Neural progenitor cell (in vitro differentiated cells): ENCODE results near the gene ZFPL1. TPM values are rescaled to one million over a fixed set of nuclear protein-coding genes. Genes with fewer than 3 reads are reported as not detected.

Experiments
- DNase-seq: peaks from one replicate; pipeline ENCODE4 v3.0.0-alpha.2; 2016; ENCODE audit warnings: low spot score
- H2AFZ ChIP-seq: fragments of 200-600 bp; sonication (generic); replicated peaks from 2 replicates; pipeline ENCODE4 v1.6.1; 2016; ENCODE audit warnings: antibody characterized with exemption
- H3F3A ChIP-seq: fragments of 200-600 bp; sonication (generic); 2 replicates; pipeline ENCODE4 v1.6.1; 2016; ENCODE audit warnings: antibody characterized with exemption, low read depth
- H3K27ac ChIP-seq: fragments of 200-600 bp; sonication (generic); 2 replicates; pipeline ENCODE4 v1.5.1; 2016; ENCODE audit warnings: mild to moderate bottlenecking
- H3K27me3 ChIP-seq: fragments of 200-600 bp; sonication (generic); 2 replicates; pipeline ENCODE4 v1.6.1; 2016; ENCODE audit warnings: mild to moderate bottlenecking, moderate library complexity
- H3K36me3 ChIP-seq: fragments of 200-600 bp; sonication (generic); 2 replicates; pipeline ENCODE4 v1.5.1; 2016
- H3K4me1 ChIP-seq: fragments of 200-600 bp; sonication (generic); 2 replicates; pipeline ENCODE4 v1.6.1; 2016; ENCODE audit warnings: mixed run types
- H3K4me2 ChIP-seq: fragments of 200-600 bp; sonication (generic); 2 replicates; pipeline ENCODE4 v1.6.1; 2016
- H3K4me3 ChIP-seq: fragments of 200-600 bp; sonication (generic); 2 replicates; pipeline ENCODE4 v1.5.1; 2016
- H3K79me2 ChIP-seq: fragments of 200-600 bp; sonication (generic); 2 replicates; pipeline ENCODE4 v1.6.1; 2016; ENCODE audit warnings: low read depth
- H3K9ac ChIP-seq: fragments of 200-600 bp; sonication (generic); 2 replicates; pipeline ENCODE4 v1.6.1; 2016
- H3K9me3 ChIP-seq: fragments of 200-600 bp; sonication (generic); 2 replicates; pipeline ENCODE4 v1.5.1; 2016; ENCODE audit warnings: low read depth
- H4K20me1 ChIP-seq: fragments of 200-600 bp; sonication (generic); 2 replicates; pipeline ENCODE4 v1.6.1; 2016; ENCODE audit warnings: low read depth
- H3K27ac Mint-ChIP-seq: 3 replicates; pipeline ENCODE4 v1.8.0; 2021; ENCODE audit warnings: mixed read lengths
- H3K27me3 Mint-ChIP-seq: 2 replicates; pipeline ENCODE4 v1.8.0; 2022; ENCODE audit warnings: low read depth, mild to moderate bottlenecking, inconsistent platforms, moderate library complexity, mixed read lengths; ENCODE audit not compliant: insufficient read depth
- H3K36me3 Mint-ChIP-seq: 3 replicates; pipeline ENCODE4 v1.8.0; 2021; ENCODE audit warnings: mixed read lengths
- H3K4me1 Mint-ChIP-seq: 3 replicates; pipeline ENCODE4 v1.8.0; 2021; ENCODE audit warnings: mixed read lengths
- H3K4me3 Mint-ChIP-seq: 3 replicates; pipeline ENCODE4 v1.8.0; 2021; ENCODE audit warnings: mild to moderate bottlenecking, moderate library complexity, mixed read lengths
- H3K9me3 Mint-ChIP-seq: 3 replicates; pipeline ENCODE4 v1.8.0; 2020; ENCODE audit warnings: mixed read lengths
- CTCF ChIP-seq: fragments of 200-600 bp; sonication (generic); IDR thresholded peaks from 2 replicates; pipeline ENCODE4 v1.5.1; 2017; ENCODE audit warnings: antibody characterized with exemption, mild to moderate bottlenecking
- EZH2 ChIP-seq: fragments of 200-600 bp; sonication (generic); IDR thresholded peaks from 2 replicates; pipeline ENCODE4 v1.6.1; 2017; ENCODE audit warnings: antibody characterized with exemption, mild to moderate bottlenecking, moderate library complexity
- EZH2phosphoT487 ChIP-seq: fragments of 200-600 bp; sonication (generic); IDR thresholded peaks from 2 replicates; pipeline ENCODE4 v1.6.1; 2017; ENCODE audit warnings: antibody characterized with exemption
- total RNA-seq: library from RNA; depleted of rRNA; stranded (reverse); fragments of >200 nt; gene quantifications from 2 replicates; pipeline ENCODE4 v1.2.3, GENCODE V29; 2015; ENCODE audit warnings: low replicate concordance

The ZFPL1 gene
- total RNA-seq, 1 donor from 2014 or later: 12.6 TPM

GRCh38 chr11:65129649-65130441 is 45.8 kb downstream of the ZFPL1 start:
- no peak overlapping the region for H3K27ac Mint-ChIP-seq
- TF ChIP-seq EZH2phosphoT487: no peak
- TF ChIP-seq CTCF: no peak
- no peak for TF ChIP-seq EZH2
- H3K9me3 Mint-ChIP-seq: no peaks in the 10 kb centered on the region
- Histone ChIP-seq H3K27me3 (no peaks in the 10 kb centered on the region), H3K4me1 (peaks cover 3% of the 10 kb centered on the region), H3K79me2 (peaks cover 23% of the 10 kb centered on the region), H4K20me1 (peaks cover 11% of the 10 kb centered on the region), H3K4me3 (no peak overlapping the region), H3K4me2 (no peak overlapping the region), H3F3A (peaks cover 8% of the 10 kb centered on the region), H3K27ac (no peak overlapping the region), H3K36me3 (no peaks in the 10 kb centered on the region), H2AFZ (no peak overlapping the region), H3K9me3 (no peaks in the 10 kb centered on the region), H3K9ac (no peak overlapping the region)
- peaks cover 13% of the 10 kb centered on the region for H3K4me1 Mint-ChIP-seq
- DNase-seq: no peak
- H3K27me3 Mint-ChIP-seq: peaks cover 8% of the 10 kb centered on the region
- no peak overlapping the region for H3K4me3 Mint-ChIP-seq
- no peaks in the 10 kb centered on the region for H3K36me3 Mint-ChIP-seq

- Histone ChIP-seq H3K27me3 (no peaks in the 10 kb centered on the region), H3K4me2 (no peak overlapping the region), H3K4me1 (peaks cover 8% of the 10 kb centered on the region), H3K9me3 (no peaks in the 10 kb centered on the region), H2AFZ (no peak overlapping the region), H3F3A (peaks cover 14% of the 10 kb centered on the region), H3K4me3 (no peak overlapping the region), H3K79me2 (peaks cover 21% of the 10 kb centered on the region), H3K27ac (no peak overlapping the region), H3K36me3 (no peaks in the 10 kb centered on the region), H4K20me1 (peaks cover 11% of the 10 kb centered on the region), H3K9ac (no peak overlapping the region)
- Mint-ChIP-seq H3K9me3 (no peaks in the 10 kb centered on the region), H3K4me1 (peaks cover 18% of the 10 kb centered on the region), H3K27ac (no peak overlapping the region), H3K27me3 (peaks cover 6% of the 10 kb centered on the region), H3K4me3 (peak overlapping the region; percentile 42), H3K36me3 (no peaks in the 10 kb centered on the region)
- TF ChIP-seq CTCF (no peak), EZH2phosphoT487 (no peak), EZH2 (no peak)
- DNase-seq: no peak
Measured at GRCh38 chr11:65130631-65131416, 46.8 kb downstream of the ZFPL1 start.

DNA sequence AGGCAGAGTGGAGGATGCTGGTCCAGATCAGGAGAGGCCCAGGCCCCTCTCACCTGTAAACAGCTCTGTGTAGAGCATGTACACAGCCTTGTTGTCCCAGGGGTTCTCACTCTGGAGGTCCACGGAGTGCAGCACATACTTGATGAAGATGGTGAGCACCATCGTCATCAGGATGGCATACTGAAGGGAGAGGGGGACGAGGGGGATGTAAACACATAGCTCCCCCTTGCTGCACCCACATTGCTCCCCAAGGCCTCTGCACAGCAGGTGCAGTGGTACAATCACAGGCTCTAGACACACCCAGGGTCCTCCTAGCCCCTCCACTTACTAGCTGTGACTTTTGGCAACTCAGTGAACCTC is 47.4 kb downstream of the ZFPL1 start:
- no peak overlapping the region for H2AFZ ChIP-seq
- H3K27ac ChIP-seq: no peak overlapping the region
- peaks cover 6% of the 10 kb centered on the region for H3K27me3 Mint-ChIP-seq
- peaks cover 8% of the 10 kb centered on the region for H3K4me1 ChIP-seq
- peaks cover 21% of the 10 kb centered on the region for H3K4me1 Mint-ChIP-seq
- H3K79me2 ChIP-seq: peaks cover 21% of the 10 kb centered on the region
- H3F3A ChIP-seq: peaks cover 17% of the 10 kb centered on the region
- H3K9me3 ChIP-seq: no peaks in the 10 kb centered on the region
- no peak overlapping the region for H3K9ac ChIP-seq
- no peaks in the 10 kb centered on the region for H3K36me3 Mint-ChIP-seq
- TF ChIP-seq CTCF: no peak
- no peak for TF ChIP-seq EZH2
- TF ChIP-seq EZH2phosphoT487: no peak
- H3K4me3 Mint-ChIP-seq: peak overlapping the region; percentile 42
- no peak for DNase-seq
- no peaks in the 10 kb centered on the region for H3K36me3 ChIP-seq
- H3K27ac Mint-ChIP-seq: no peak overlapping the region
- H3K4me3 ChIP-seq: no peak overlapping the region
- no peaks in the 10 kb centered on the region for H3K27me3 ChIP-seq
- peaks cover 11% of the 10 kb centered on the region for H4K20me1 ChIP-seq
- H3K4me2 ChIP-seq: no peak overlapping the region
- no peaks in the 10 kb centered on the region for H3K9me3 Mint-ChIP-seq
